ENCODE measurements around the gene ZBTB44. TPM values are rescaled to one million over a fixed set of nuclear protein-coding genes. Genes with fewer than 3 reads are reported as not detected.

ZBTB44 gene
- total RNA-seq, 2 donors from 2014 or later: 26.1 to 35.5 TPM

DNA sequence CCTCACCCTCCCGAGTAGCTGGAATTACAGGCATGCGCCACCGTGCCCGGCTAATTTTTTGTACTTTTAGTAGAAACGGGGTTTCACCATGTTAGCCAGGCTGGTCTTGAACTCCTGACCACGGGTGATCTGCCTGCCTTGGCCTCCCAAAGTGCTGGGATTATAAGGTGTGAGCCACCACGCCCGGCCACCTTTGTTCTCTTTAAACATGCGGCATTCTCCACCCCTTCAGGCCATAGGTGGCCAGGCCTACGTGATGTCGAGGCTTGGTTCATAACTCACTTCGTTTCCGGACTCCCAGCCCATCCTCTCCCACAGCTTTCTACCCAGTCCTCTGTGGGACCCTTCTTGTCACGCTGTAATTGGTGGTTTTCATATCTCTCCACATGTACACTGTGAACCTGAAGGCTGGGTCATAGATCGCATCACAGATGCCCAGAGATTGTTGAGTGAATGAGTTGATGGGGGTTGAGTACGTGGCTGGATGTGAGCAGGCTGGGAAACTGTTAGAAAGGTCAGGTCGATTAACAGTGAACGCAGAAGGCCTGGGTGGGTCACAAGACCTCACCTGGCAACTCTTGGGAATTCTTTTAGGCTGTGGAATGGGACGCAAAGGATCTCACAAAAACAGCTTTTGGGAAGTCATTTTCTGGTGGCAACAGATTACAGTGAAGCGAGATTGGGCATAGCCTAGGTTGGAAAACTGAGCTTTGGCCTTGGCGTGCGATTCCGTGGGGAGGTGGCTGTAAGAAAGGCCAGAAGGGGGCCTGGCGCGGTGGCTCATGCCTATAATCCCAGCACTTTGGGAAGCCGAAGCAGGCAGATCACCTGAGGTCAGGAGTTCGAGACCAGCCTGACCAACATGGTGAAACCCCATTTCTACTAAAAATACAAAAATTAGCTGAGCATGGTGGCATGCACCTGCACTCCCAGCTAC is 110.7 kb downstream of the ZBTB44 start:
- no peak overlapping the region for H3K4me3 ChIP-seq
- intact Hi-C loops (cut with DNase I): no loop called here
- H3K4me1 ChIP-seq: no peaks in the 10 kb centered on the region
- TF ChIP-seq, protein P1, sequence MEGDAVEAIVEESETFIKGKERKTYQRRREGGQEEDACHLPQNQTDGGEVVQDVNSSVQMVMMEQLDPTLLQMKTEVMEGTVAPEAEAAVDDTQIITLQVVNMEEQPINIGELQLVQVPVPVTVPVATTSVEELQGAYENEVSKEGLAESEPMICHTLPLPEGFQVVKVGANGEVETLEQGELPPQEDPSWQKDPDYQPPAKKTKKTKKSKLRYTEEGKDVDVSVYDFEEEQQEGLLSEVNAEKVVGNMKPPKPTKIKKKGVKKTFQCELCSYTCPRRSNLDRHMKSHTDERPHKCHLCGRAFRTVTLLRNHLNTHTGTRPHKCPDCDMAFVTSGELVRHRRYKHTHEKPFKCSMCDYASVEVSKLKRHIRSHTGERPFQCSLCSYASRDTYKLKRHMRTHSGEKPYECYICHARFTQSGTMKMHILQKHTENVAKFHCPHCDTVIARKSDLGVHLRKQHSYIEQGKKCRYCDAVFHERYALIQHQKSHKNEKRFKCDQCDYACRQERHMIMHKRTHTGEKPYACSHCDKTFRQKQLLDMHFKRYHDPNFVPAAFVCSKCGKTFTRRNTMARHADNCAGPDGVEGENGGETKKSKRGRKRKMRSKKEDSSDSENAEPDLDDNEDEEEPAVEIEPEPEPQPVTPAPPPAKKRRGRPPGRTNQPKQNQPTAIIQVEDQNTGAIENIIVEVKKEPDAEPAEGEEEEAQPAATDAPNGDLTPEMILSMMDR (IDR thresholded peaks at IDR 0.05): no peak
- H3K27ac ChIP-seq: no peak overlapping the region
- no peak for DNase-seq
- peaks cover 13% of the 10 kb centered on the region for H3K36me3 ChIP-seq
- H3K9ac ChIP-seq (ENCODE audit: low read depth in 2 of 2, low read length in 2 of 2): no peak overlapping the region
- H3K9me3 ChIP-seq: no peaks in the 10 kb centered on the region
- no peaks in the 10 kb centered on the region for H3K27me3 ChIP-seq

DNA sequence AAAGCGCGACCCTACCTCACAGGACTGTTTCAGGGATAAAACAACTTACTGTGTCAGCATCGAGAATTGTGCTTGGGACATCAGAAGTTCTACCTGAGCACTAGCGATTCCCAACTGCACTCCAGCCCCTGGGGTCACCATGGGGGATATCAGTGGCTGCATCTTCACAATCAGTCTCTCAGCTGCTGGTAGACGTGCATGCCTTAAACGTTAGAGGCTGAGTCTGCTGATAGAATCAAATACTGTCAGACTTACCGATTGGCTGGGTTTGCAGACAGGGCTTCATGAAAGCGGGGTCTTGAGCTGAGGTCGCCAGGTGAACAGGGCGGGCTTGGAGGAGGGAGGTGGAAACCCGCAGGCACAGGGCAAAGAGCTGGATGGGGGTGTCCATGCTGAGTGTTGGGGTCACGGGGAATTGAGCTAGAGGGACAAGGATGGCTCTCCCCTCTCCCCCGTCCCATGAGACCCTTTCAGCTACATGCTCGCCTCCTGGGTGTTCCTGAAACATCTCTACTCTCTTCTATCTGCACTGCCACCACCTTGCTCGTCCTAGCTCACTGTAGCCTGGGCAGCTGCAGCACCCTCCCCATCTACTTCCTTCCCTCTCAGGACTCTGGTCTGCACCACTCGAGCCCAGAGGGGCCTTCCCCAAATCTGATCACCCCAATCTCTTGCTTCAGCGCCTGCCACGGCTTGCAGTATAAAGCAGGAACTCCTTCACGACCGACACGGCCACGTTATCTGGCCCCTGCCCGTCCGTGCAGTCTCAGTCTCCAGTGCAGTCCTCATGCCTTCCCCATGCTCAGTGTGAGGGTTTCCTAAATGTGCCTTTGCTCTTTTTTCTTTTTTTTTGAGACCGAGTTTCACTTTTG is 111.7 kb downstream of the ZBTB44 start:
- no peaks in the 10 kb centered on the region for H3K27me3 ChIP-seq
- no peak for DNase-seq
- H3K9ac ChIP-seq (ENCODE audit: low read depth in 2 of 2, low read length in 2 of 2): no peak overlapping the region
- H3K36me3 ChIP-seq: peaks cover 9% of the 10 kb centered on the region
- TF ChIP-seq, protein P1 (IDR thresholded peaks at IDR 0.05): no peak
- no peak overlapping the region for H3K27ac ChIP-seq
- H3K9me3 ChIP-seq: no peaks in the 10 kb centered on the region
- H3K4me1 ChIP-seq: no peaks in the 10 kb centered on the region
- intact Hi-C loops (cut with DNase I): no loop called here
- H3K4me3 ChIP-seq: no peak overlapping the region

DNA sequence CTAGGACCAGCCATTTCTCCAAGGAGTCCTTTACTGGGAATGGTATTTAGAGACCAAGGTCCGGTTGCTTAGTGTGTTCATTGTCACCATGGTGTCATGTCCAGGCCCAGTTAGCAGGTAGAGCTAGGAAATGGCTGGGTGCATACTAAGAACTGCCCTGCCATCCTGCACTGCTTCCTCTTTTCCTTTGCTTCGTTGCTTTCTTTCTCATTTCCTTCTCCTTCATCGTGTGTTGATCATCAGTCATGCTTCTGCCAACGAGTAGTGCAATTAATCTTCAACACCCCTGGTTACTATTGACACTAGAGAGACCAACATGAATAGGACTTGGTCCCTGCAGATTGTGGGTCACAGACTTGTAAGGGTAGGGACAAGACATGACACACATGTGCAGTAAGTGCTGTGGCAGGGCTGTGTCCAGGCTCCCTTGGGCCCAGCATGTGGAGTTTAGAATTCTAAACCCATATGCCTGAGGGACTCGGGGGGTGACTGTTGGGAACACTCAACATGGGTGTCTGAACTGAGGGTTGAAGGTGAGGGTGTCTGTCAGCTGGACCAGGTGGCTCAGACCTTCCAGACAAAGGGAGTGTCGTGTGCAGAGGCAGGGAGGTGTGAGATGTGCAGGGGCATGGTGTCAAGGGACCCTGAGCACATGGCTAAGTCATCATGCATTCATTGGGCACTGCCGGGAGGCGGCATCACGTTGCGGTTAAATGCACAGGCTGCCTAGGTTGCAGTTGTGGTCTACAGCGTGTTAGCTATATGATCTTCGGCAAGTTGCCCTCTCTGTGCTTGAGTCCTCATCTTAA is 112.5 kb downstream of the ZBTB44 start:
- H3K9ac ChIP-seq (ENCODE audit: low read depth in 2 of 2, low read length in 2 of 2): no peak overlapping the region
- DNase-seq: no peak
- intact Hi-C loops (cut with DNase I): no loop called here
- peaks cover 9% of the 10 kb centered on the region for H3K36me3 ChIP-seq
- H3K27ac ChIP-seq: no peak overlapping the region
- H3K9me3 ChIP-seq: no peaks in the 10 kb centered on the region
- H3K27me3 ChIP-seq: no peaks in the 10 kb centered on the region
- no peak overlapping the region for H3K4me3 ChIP-seq
- no peaks in the 10 kb centered on the region for H3K4me1 ChIP-seq
- TF ChIP-seq, protein P1 (IDR thresholded peaks at IDR 0.05): no peak

DNA sequence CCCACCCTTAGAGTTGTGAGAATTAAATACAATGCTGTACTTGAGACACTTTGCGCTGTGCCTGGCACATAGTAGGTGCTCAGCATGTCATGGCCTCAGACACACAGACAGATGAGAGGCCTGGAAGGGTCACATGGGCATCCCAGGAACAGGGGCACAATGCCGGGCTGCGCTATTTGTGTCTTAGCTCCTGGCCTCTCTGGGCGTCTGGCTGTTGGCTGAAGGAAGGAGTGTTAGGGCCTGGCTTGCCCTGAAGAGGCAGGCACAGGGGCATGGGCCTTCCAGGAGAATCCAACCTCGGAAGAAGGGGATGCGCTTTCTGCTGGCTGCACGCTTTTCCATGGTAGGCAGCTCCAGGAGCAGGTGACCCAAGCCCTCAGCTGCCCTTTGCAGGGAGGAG is 113.7 kb downstream of the ZBTB44 start:
- no peak overlapping the region for H3K9ac ChIP-seq (ENCODE audit: low read depth in 2 of 2, low read length in 2 of 2)
- H3K4me1 ChIP-seq: no peaks in the 10 kb centered on the region
- TF ChIP-seq, protein P1 (IDR thresholded peaks at IDR 0.05): no peak
- H3K4me3 ChIP-seq: no peak overlapping the region
- no peak for DNase-seq
- intact Hi-C loops (cut with DNase I): no loop called here
- peaks cover 9% of the 10 kb centered on the region for H3K36me3 ChIP-seq
- H3K27ac ChIP-seq: no peak overlapping the region
- H3K9me3 ChIP-seq: no peaks in the 10 kb centered on the region
- H3K27me3 ChIP-seq: no peaks in the 10 kb centered on the region

DNA sequence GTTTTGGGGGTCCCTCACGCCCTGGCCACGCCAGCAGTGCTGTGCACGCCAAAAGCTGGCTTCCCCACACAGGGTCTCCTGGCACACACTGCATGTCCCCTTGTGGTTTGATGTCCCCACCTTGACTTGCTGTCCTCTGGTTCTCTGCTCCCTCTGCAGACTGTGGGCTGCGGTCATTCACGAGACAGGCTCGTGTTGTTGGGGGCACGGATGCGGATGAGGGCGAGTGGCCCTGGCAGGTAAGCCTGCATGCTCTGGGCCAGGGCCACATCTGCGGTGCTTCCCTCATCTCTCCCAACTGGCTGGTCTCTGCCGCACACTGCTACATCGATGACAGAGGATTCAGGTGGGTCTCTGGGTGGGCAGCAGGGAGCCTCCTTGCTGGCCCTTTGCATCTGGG is 114.9 kb downstream of the ZBTB44 start:
- intact Hi-C loops (cut with DNase I): no loop called here
- TF ChIP-seq, protein P1 (IDR thresholded peaks at IDR 0.05): no peak
- Histone ChIP-seq H3K4me3 (no peak overlapping the region), H3K9me3 (no peaks in the 10 kb centered on the region), H3K9ac (ENCODE audit: low read depth in 2 of 2, low read length in 2 of 2) (no peak overlapping the region), H3K27ac (no peak overlapping the region), H3K27me3 (no peaks in the 10 kb centered on the region), H3K4me1 (no peaks in the 10 kb centered on the region), H3K36me3 (peaks cover 9% of the 10 kb centered on the region)
- no peak for DNase-seq

Measured in colonic mucosa (tissue), 4 donors.